B cell (primary cell): ENCODE results near the gene TUBB2A. TPM values are rescaled to one million over a fixed set of nuclear protein-coding genes. Genes with fewer than 3 reads are reported as not detected.
"Not testable (repeated sequence)": the region's sequence is repeated elsewhere in the genome, so short reads cannot be mapped to it uniquely, and the experiment has no call there.

Experiments
- ATAC-seq: fragments of 200-7000 bp; cut with Tn5 transposase; one replicate; pipeline ENCODE4 v1.10.0; 2021; ENCODE audit warnings: low read depth, mild to moderate bottlenecking, moderate number of reproducible peaks, moderate library complexity
- CTCF ChIA-PET: fragments of 350-600 bp; sonication (Branson Sonifier 250); formaldehyde crosslinking; loops from one replicate; lab custom pipeline; 2021; ENCODE audit warnings: antibody characterized with exemption, inconsistent platforms; lab: Charles Lee
- POLR2A ChIA-PET: fragments of 350-600 bp; sonication (Branson Sonifier 250); formaldehyde crosslinking; loops from one replicate; lab custom pipeline; 2021; ENCODE audit warnings: antibody characterized with exemption; lab: Charles Lee
- DNase-seq: peaks from one replicate; pipeline ENCODE4 v3.0.0; 2013
- H2AFZ ChIP-seq: 2 replicates; pipeline ENCODE4 v1.6.1; 2012; ENCODE audit warnings: mild to moderate bottlenecking, low read depth, low read length; ENCODE audit not compliant: insufficient read depth, poor library complexity, severe bottlenecking
- H3K27ac ChIP-seq, 2 donors: 1 replicate in 1 of 2; 2 replicates in 1 of 2; pipeline ENCODE4 v1.5.1; 2012 to 2013; ENCODE audit warnings: low read length in 2 of 2, mild to moderate bottlenecking in 2 of 2, moderate library complexity in 1 of 2
- H3K27me3 ChIP-seq, 4 experiments: fragments of 200-600 bp in 1 of 4; sonication (generic) in 1 of 4; replicated peaks in 1 of 4; 1 replicate in 2 of 4; 2 replicates in 2 of 4; pipeline versions ENCODE4 v1.6.1 to v1.7.0; 2013 to 2016; ENCODE audit warnings: low read length in 3 of 4, mild to moderate bottlenecking in 2 of 4, mixed read lengths in 1 of 4, moderate library complexity in 1 of 4; ENCODE audit not compliant: insufficient read depth in 4 of 4, control insufficient read depth in 3 of 4; ENCODE audit errors: control extremely low read depth in 1 of 4
- H3K36me3 ChIP-seq, 2 experiments: replicated peaks in 1 of 2; 1 replicate in 1 of 2; 2 replicates in 1 of 2; pipeline versions ENCODE4 v1.6.1 to v1.7.1; 2013; ENCODE audit warnings: low read length in 1 of 2; ENCODE audit not compliant: insufficient read depth in 2 of 2, control insufficient read depth in 1 of 2; ENCODE audit errors: control extremely low read depth in 1 of 2, extremely low read depth in 1 of 2
- H3K4me1 ChIP-seq, 2 donors: fragments of 200-600 bp in 1 of 2; sonication (generic) in 1 of 2; 1 replicate in 1 of 2; 2 replicates in 1 of 2; pipeline versions ENCODE4 v1.5.1 to v1.6.1; 2013 to 2017; ENCODE audit warnings: low read length in 2 of 2; ENCODE audit not compliant: control insufficient read depth in 2 of 2, insufficient read depth in 2 of 2
- H3K4me2 ChIP-seq: replicated peaks from 2 replicates; pipeline ENCODE3; 2012; ENCODE audit warnings: mild to moderate bottlenecking, low read depth, low read length; ENCODE audit not compliant: poor library complexity, severe bottlenecking
- H3K4me3 ChIP-seq, 5 experiments: fragments of 200-600 bp in 1 of 5; sonication (generic) in 1 of 5; 1 replicate in 3 of 5; 2 replicates in 2 of 5; pipeline versions ENCODE4 v1.5.1 to v1.7.0; 2011 to 2016; ENCODE audit warnings: low read length in 4 of 5, mild to moderate bottlenecking in 4 of 5, low read depth in 2 of 5, control low read depth in 1 of 5, moderate library complexity in 1 of 5; ENCODE audit not compliant: insufficient read depth in 1 of 5; ENCODE audit errors: control extremely low read depth in 1 of 5, extremely low read depth in 1 of 5
- H3K79me2 ChIP-seq: fragments of 200-600 bp; sonication (generic); one replicate; pipeline ENCODE4 v1.6.0; 2016; ENCODE audit warnings: low read length; ENCODE audit not compliant: control insufficient read depth, insufficient read depth
- H3K9ac ChIP-seq: fragments of 200-600 bp; sonication (generic); 2 replicates; pipeline ENCODE4 v1.6.1; 2017; ENCODE audit warnings: mild to moderate bottlenecking, low read length, moderate library complexity
- H3K9me3 ChIP-seq, 3 donors: one replicate each; pipeline versions ENCODE4 v1.6.1 to v1.7.1; 2013; ENCODE audit warnings: low read length in 2 of 3; ENCODE audit not compliant: control insufficient read depth in 2 of 3, insufficient read depth in 1 of 3; ENCODE audit errors: control extremely low read depth in 1 of 3
- H4K20me1 ChIP-seq: 2 replicates; pipeline ENCODE4 v1.6.0; 2012; ENCODE audit warnings: mild to moderate bottlenecking, low read length; ENCODE audit not compliant: insufficient read depth, control insufficient read depth, poor library complexity, severe bottlenecking
- H3K27ac Mint-ChIP-seq: one replicate; pipeline ENCODE4 v1.8.0; 2021; ENCODE audit warnings: mixed read lengths
- H3K27me3 Mint-ChIP-seq: one replicate; pipeline ENCODE4 v1.8.0; 2021; ENCODE audit warnings: mixed read lengths
- H3K4me1 Mint-ChIP-seq: one replicate; pipeline ENCODE4 v1.8.0; 2021; ENCODE audit warnings: mixed read lengths
- H3K4me3 Mint-ChIP-seq: one replicate; pipeline ENCODE4 v1.8.0; 2021; ENCODE audit warnings: mixed read lengths
- H3K9me3 Mint-ChIP-seq: one replicate; pipeline ENCODE4 v1.8.0; 2022; ENCODE audit warnings: mixed read lengths; ENCODE audit not compliant: insufficient read depth
- CTCF ChIP-seq: fragments of 200-600 bp; IDR thresholded peaks from one replicate; pipeline ENCODE4 v1.8.0; 2022; ENCODE audit warnings: antibody characterized with exemption, mild to moderate bottlenecking
- EZH2 ChIP-seq: IDR thresholded peaks from 2 replicates; pipeline ENCODE4 v1.6.1; 2012; ENCODE audit warnings: borderline replicate concordance, low read depth, mild to moderate bottlenecking, moderate library complexity, low read length; ENCODE audit not compliant: insufficient read depth, poor library complexity, severe bottlenecking
- WGBS: methylation state at CpG from one replicate; pipeline ENCODE4 v1.1.5; 2013; ENCODE audit warnings: missing lambda C conversion rate; ENCODE audit not compliant: insufficient coverage; 5-methylcytosine and 5-hydroxymethylcytosine counted together
- intact Hi-C: fragments of 100-400 bp; cut with micrococcal nuclease; formaldehyde crosslinking; loops from one replicate; pipeline ENCODE4 v1.10.0; 2022
- polyA plus RNA-seq: library from polyadenylated mRNA; depleted of rRNA; stranded (reverse); fragments of >200 nt; gene quantifications from 2 replicates; pipeline ENCODE4 v1.2.3, GENCODE V29; 2012
- total RNA-seq, 2 donors: library from RNA; stranded (reverse); fragments of 120-200 nt in 1 of 2; gene quantifications; 1 replicate in 1 of 2; 2 replicates in 1 of 2; pipeline versions ENCODE4 v1.2.3 to v1.2.4, GENCODE V29; 2013 to 2022

The TUBB2A gene
- total and polyA plus RNA-seq, 2 donors (not counting 1 experiment from before 2014, with no cell fraction given): 4.2 to 146 TPM

- Histone ChIP-seq H3K36me3 (no peaks in the 10 kb centered on the region), H3K4me2 (no peak overlapping the region), H2AFZ (no peak overlapping the region), H3K27me3 (peaks cover 0 to 10% (median 0%) of the 10 kb centered on the region in 4 experiments), H3K9me3 (no peaks in the 10 kb centered on the region), H3K9ac (no peak overlapping the region), H3K79me2 (no peaks in the 10 kb centered on the region), H4K20me1 (no peaks in the 10 kb centered on the region), H3K4me1 (no peaks in the 10 kb centered on the region), H3K27ac (no peak overlapping the region), H3K4me3 (no peak overlapping the region)
- WGBS: 93% methylated on average over 3 of the region's 4 CpGs
- CTCF ChIA-PET: interaction anchor here (0.7 kb wide), 1 partner anchor 107 kb away, joined by 3 read pairs; no protein-coding TSS in a partner anchor
- no peak overlapping the region for H3K27ac Mint-ChIP-seq
- ATAC-seq (no peak), DNase-seq (no peak)
- H3K4me3 Mint-ChIP-seq: no peak overlapping the region
- intact Hi-C loops: no loop called here
- H3K4me1 Mint-ChIP-seq: peaks cover 2% of the 10 kb centered on the region
- POLR2A ChIA-PET: interaction anchor here (0.5 kb wide), 1 partner anchor 53 kb away, joined by 3 read pairs; no protein-coding TSS in a partner anchor
- peaks cover 20% of the 10 kb centered on the region for H3K27me3 Mint-ChIP-seq
- H3K9me3 Mint-ChIP-seq: no peaks in the 10 kb centered on the region
- TF ChIP-seq EZH2: no peak
- TF ChIP-seq CTCF: no peak
Observed at GRCh38 chr6:3183066-3183465, 25.7 kb upstream of the TUBB2A start.

- Mint-ChIP-seq H3K4me3 (no peak overlapping the region), H3K9me3 (no peaks in the 10 kb centered on the region), H3K27me3 (peaks cover 17% of the 10 kb centered on the region), H3K4me1 (peaks cover 2% of the 10 kb centered on the region), H3K27ac (no peak overlapping the region)
- no peaks in the 10 kb centered on the region for H3K9me3 ChIP-seq
- peaks cover 0 to 10% (median 0%) of the 10 kb centered on the region in 4 experiments for H3K27me3 ChIP-seq
- no peaks in the 10 kb centered on the region for H3K36me3 ChIP-seq
- H2AFZ ChIP-seq: no peak overlapping the region
- ChIA-PET CTCF (no interaction called here), POLR2A (no interaction called here)
- no peaks in the 10 kb centered on the region for H4K20me1 ChIP-seq
- no peak overlapping the region for H3K4me3 ChIP-seq
- H3K4me2 ChIP-seq: no peak overlapping the region
- H3K9ac ChIP-seq: no peak overlapping the region
- intact Hi-C loops: no loop called here
- ATAC-seq (no peak), DNase-seq (no peak)
- no peak overlapping the region for H3K27ac ChIP-seq
- no CpG with 5 or more reads among the region's 2 CpGs for WGBS
- no peaks in the 10 kb centered on the region for H3K4me1 ChIP-seq
- no peak for TF ChIP-seq CTCF
- no peak for TF ChIP-seq EZH2
- no peaks in the 10 kb centered on the region for H3K79me2 ChIP-seq
Observed at GRCh38 chr6:3181105-3181504, 23.8 kb upstream of the TUBB2A start.

- H3K9me3 Mint-ChIP-seq, H3K27ac ChIP-seq, intact Hi-C loops, H3K27me3 ChIP-seq, H3K4me2 ChIP-seq, H3K9me3 ChIP-seq, H3K4me1 Mint-ChIP-seq, H2AFZ ChIP-seq, H3K4me3 ChIP-seq, H3K36me3 ChIP-seq, H3K4me1 ChIP-seq, POLR2A ChIA-PET, ATAC-seq, H3K79me2 ChIP-seq, CTCF ChIA-PET, H4K20me1 ChIP-seq, H3K9ac ChIP-seq, DNase-seq, H3K27ac Mint-ChIP-seq: not testable (repeated sequence)
- H3K4me3 Mint-ChIP-seq: peak overlapping the region; percentile 81
- 85% methylated on average over 3 of the region's 8 CpGs for WGBS
- H3K27me3 Mint-ChIP-seq: peaks cover 19% of the 10 kb centered on the region
Observed at GRCh38 chr6:3179945-3180344, 22.6 kb upstream of the TUBB2A start.
